ACC112 (cell line): ENCODE measurements around the gene TAS2R30.
"Not testable (repeated sequence)": the region's sequence is repeated elsewhere in the genome, so short reads cannot be mapped to it uniquely, and the experiment has no call there.

Experiments used
- H2AFZ ChIP-seq: fragments of 200-600 bp; sonication (generic); one replicate; pipeline ENCODE4 v1.6.0; 2017; ENCODE audit warnings: antibody characterized with exemption, low read length; ENCODE audit not compliant: unreplicated experiment
- H3K27ac ChIP-seq: fragments of 200-600 bp; sonication (generic); 2 replicates; pipeline ENCODE4 v1.5.1; 2014; ENCODE audit warnings: low read depth, mild to moderate bottlenecking, antibody characterized with exemption, low read length, moderate library complexity
- H3K27me3 ChIP-seq: fragments of 200-600 bp; sonication (generic); 2 replicates; pipeline ENCODE4 v1.6.1; 2014; ENCODE audit warnings: mild to moderate bottlenecking, antibody characterized with exemption, low read length, moderate library complexity, mixed read lengths; ENCODE audit not compliant: insufficient read depth
- H3K36me3 ChIP-seq: fragments of 200-600 bp; sonication (generic); 2 replicates; pipeline ENCODE4 v1.6.1; 2016; ENCODE audit warnings: mild to moderate bottlenecking, antibody characterized with exemption, low read length, moderate library complexity, mixed read lengths; ENCODE audit not compliant: insufficient read depth
- H3K4me1 ChIP-seq: fragments of 200-600 bp; sonication (generic); one replicate; pipeline ENCODE4 v1.6.1; 2016; ENCODE audit warnings: low read length, mixed read lengths; ENCODE audit not compliant: insufficient read depth, unreplicated experiment, control insufficient read depth
- H3K4me3 ChIP-seq: fragments of 200-600 bp; sonication (generic); 2 replicates; pipeline ENCODE4 v1.5.1; 2014; ENCODE audit warnings: mild to moderate bottlenecking, low read depth, low read length
- H3K79me2 ChIP-seq: fragments of 200-600 bp; sonication (generic); one replicate; pipeline ENCODE4 v1.6.0; 2016; ENCODE audit warnings: low read length; ENCODE audit not compliant: control insufficient read depth, unreplicated experiment, insufficient read depth

TAS2R30 gene

DNA sequence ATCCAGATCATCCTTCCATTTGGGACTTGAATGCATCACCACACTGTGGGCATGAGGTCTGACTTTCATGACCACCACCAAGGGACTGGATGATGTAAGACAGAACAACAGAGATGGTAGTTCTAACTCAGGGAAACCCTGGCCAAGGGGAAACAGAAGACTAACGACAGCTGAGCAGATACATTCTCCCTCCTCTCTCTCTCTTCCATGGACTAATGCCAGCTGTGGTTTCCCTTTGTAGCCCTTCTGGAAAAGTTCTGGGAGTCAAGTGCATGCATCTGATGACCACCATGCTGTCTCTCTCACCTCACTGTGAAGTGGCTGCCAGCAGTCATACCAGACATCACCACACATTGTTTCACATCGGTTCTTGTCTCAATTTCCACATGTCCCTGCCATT lies 3.4 kb downstream of the TAS2R30 start:
- Histone ChIP-seq H3K36me3 (peaks cover 18% of the 10 kb centered on the region), H3K4me3 (no peak overlapping the region), H2AFZ (no peak overlapping the region), H3K27me3 (no peaks in the 10 kb centered on the region), H3K4me1 (no peaks in the 10 kb centered on the region), H3K27ac (no peak overlapping the region), H3K79me2 (peaks cover 45% of the 10 kb centered on the region)

- Histone ChIP-seq H3K4me1 (no peaks in the 10 kb centered on the region), H3K36me3 (peaks cover 18% of the 10 kb centered on the region), H3K27me3 (no peaks in the 10 kb centered on the region), H3K27ac (no peak overlapping the region), H3K79me2 (peaks cover 42% of the 10 kb centered on the region), H3K4me3 (no peak overlapping the region), H2AFZ (no peak overlapping the region)
These were observed 4.1 kb downstream of the TAS2R30 start for GRCh38 chr12:11130382-11130781.

- H3K4me1 ChIP-seq, H3K27me3 ChIP-seq, H3K27ac ChIP-seq, H3K36me3 ChIP-seq, H3K4me3 ChIP-seq, H2AFZ ChIP-seq: not testable (repeated sequence)
- H3K79me2 ChIP-seq: peaks cover 72% of the 10 kb centered on the region
These were observed 20.3 kb downstream of the TAS2R30 start for GRCh38 chr12:11114130-11114529.

- H3K27ac ChIP-seq, H3K4me3 ChIP-seq, H2AFZ ChIP-seq, H3K4me1 ChIP-seq, H3K27me3 ChIP-seq, H3K36me3 ChIP-seq: not testable (repeated sequence)
- peaks cover 81% of the 10 kb centered on the region for H3K79me2 ChIP-seq
These were observed 23.2 kb downstream of the TAS2R30 start for GRCh38 chr12:11111213-11111612.

DNA sequence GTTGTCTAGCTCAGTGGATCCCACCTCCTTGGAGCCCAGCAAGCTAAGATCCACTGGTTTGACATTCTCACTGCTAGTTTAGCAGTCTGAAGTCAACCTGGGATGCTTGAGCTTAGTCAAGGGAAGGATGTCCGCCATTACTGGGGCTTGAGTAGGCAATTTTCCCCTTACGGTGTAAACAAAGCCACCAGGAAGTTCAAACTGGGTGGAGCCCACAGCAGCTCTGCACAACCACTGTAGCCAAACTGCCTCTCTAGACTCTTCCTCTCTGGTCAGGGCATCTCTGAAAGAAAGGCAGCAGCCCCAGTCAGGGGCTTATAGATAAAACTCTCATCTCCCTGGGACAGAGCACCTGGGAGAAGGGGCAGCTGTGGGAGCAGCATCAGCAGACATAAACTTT lies 25.6 kb downstream of the TAS2R30 start:
- peaks cover 71% of the 10 kb centered on the region for H3K79me2 ChIP-seq
- no peaks in the 10 kb centered on the region for H3K27me3 ChIP-seq

DNA sequence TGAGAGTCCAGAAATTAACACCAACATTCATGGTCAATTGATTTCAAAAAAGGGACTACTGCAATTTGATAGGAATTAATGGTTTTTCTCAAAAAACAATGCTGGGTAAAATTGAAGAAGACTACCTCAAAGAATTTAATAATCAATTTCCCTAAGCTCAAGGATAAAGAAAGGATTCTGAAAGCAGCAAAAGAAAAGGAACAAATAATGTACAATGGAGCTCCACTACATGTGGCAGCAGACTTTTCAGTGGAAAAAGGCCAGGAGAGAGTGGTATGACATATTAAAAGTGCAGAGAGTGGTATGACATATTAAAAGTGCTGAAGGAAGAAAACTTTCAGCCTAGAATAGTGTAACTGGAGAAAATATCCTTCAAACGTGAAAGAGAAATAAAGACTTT lies 26.7 kb downstream of the TAS2R30 start:
- Histone ChIP-seq H3K4me3 (no peak overlapping the region), H3K27ac (no peak overlapping the region), H3K27me3 (no peaks in the 10 kb centered on the region), H3K4me1 (no peaks in the 10 kb centered on the region), H3K36me3 (peaks cover 17% of the 10 kb centered on the region), H3K79me2 (peaks cover 64% of the 10 kb centered on the region), H2AFZ (no peak overlapping the region)

More for the DNA sequence above, 25.6 kb downstream of the TAS2R30 start:
- H3K4me3 ChIP-seq: no peak overlapping the region
- no peaks in the 10 kb centered on the region for H3K4me1 ChIP-seq
- H3K27ac ChIP-seq: no peak overlapping the region
- peaks cover 17% of the 10 kb centered on the region for H3K36me3 ChIP-seq
- H2AFZ ChIP-seq: no peak overlapping the region

GRCh38 chr12:11106288-11106687 lies 28.2 kb downstream of the TAS2R30 start:
- H3K27ac ChIP-seq: no peak overlapping the region
- H3K4me1 ChIP-seq: no peaks in the 10 kb centered on the region
- peaks cover 52% of the 10 kb centered on the region for H3K79me2 ChIP-seq
- peaks cover 12% of the 10 kb centered on the region for H3K36me3 ChIP-seq
- H2AFZ ChIP-seq: no peak overlapping the region
- no peaks in the 10 kb centered on the region for H3K27me3 ChIP-seq
- no peak overlapping the region for H3K4me3 ChIP-seq

GRCh38 chr12:11105546-11105945 lies 28.9 kb downstream of the TAS2R30 start:
- Histone ChIP-seq H3K79me2 (peaks cover 52% of the 10 kb centered on the region), H3K27me3 (no peaks in the 10 kb centered on the region), H3K4me3 (no peak overlapping the region), H3K27ac (no peak overlapping the region), H2AFZ (no peak overlapping the region), H3K36me3 (peaks cover 13% of the 10 kb centered on the region), H3K4me1 (no peaks in the 10 kb centered on the region)

- H3K36me3 ChIP-seq, H3K27me3 ChIP-seq, H3K4me1 ChIP-seq, H3K4me3 ChIP-seq, H3K79me2 ChIP-seq, H3K27ac ChIP-seq, H2AFZ ChIP-seq: not testable (repeated sequence)
These were observed 39.5 kb downstream of the TAS2R30 start for GRCh38 chr12:11094910-11095309.

- Histone ChIP-seq H3K36me3 (no peaks in the 10 kb centered on the region), H3K79me2 (peaks cover 3% of the 10 kb centered on the region), H3K4me1 (no peaks in the 10 kb centered on the region), H3K4me3 (no peak within 1 kb of the TSS), H2AFZ (no peak within 1 kb of the TSS), H3K27ac (no peak within 1 kb of the TSS), H3K27me3 (no peaks in the 10 kb centered on the region)
These were observed 42.3 kb downstream of the TAS2R30 start, which contains the start of gene TAS2R43 for GRCh38 chr12:11092128-11092527. TSS of gene TAS2R43 (minus strand) at chr12:11092313. CDS start at chr12:11092229, 84 bp downstream.

DNA sequence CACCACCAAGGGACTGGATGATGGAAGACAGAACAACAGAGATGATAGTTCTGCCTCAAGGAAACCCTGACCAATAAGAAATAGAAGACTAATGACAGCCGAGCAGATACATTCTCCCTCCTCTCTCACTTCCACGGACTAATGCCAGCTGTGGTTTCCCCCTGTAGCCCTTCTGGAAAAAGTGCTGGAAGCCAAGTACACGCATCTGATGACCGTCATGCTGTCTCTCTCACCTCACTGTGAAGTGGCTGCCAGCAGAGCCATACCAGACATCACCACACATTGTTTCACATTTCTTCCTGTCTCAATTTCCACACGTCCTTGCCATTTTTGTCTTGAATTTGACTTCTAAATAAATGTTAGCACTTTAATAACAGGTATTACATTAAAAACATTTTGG lies 45.2 kb downstream of the TAS2R30 start:
- Histone ChIP-seq H3K4me1 (no peaks in the 10 kb centered on the region), H3K27me3 (no peaks in the 10 kb centered on the region), H3K79me2 (peaks cover 3% of the 10 kb centered on the region), H3K27ac (no peak overlapping the region), H3K36me3 (no peaks in the 10 kb centered on the region), H2AFZ (no peak overlapping the region), H3K4me3 (no peak overlapping the region)
